HepG2 (cell line): ENCODE data around the gene ZNF584. TPM values are rescaled to one million over a fixed set of nuclear protein-coding genes. Genes with fewer than 3 reads are reported as not detected.

Experiments used
- ATAC-seq: fragments of 200-7000 bp; cut with Tn5 transposase; 3 replicates; pipeline ENCODE4 v1.9.1; 2020; ENCODE audit warnings: mild to moderate bottlenecking, moderate library complexity
- BruUV-seq: library from RNA; stranded (reverse); fragments of 400-500 nt; replicated peaks from 2 replicates; lab custom pipeline; 2021; lab: Mats Ljungman, UMichigan
- CTCF ChIA-PET: fragments of 300-600 bp; formaldehyde crosslinking; extraction: SDS; loops from one replicate; lab custom pipeline; 2021; ENCODE audit warnings: low total read pairs, inconsistent platforms, low intra/inter-chr PET ratio; lab: Yijun Ruan, JAX
- POLR2A ChIA-PET: fragments of 350-600 bp; sonication (Branson Sonifier 250); formaldehyde crosslinking; loops from one replicate; lab custom pipeline; 2020; ENCODE audit warnings: antibody characterized with exemption, inconsistent platforms; lab: Yijun Ruan, JAX
- DNase-seq: peaks from one replicate; pipeline ENCODE4 v3.0.0-alpha.2; 2015; ENCODE audit warnings: low spot score
- FAIRE-seq: peaks from 3 replicates; lab custom pipeline; 2011; peaks lifted over from hg19 to GRCh38; lab: Jason Lieb, UNC
- H2AFZ ChIP-seq: one replicate; pipeline ENCODE4 v1.6.1; 2011; ENCODE audit warnings: low read length, inconsistent platforms
- H3K27ac ChIP-seq: fragments of 300-600 bp; 3 replicates; pipeline ENCODE4 v1.8.0; 2011; ENCODE audit warnings: mixed run types, mild to moderate bottlenecking, mixed read lengths, low read length, inconsistent platforms; ENCODE audit not compliant: insufficient read depth; ENCODE audit errors: extremely low read length
- H3K27me3 ChIP-seq, 2 experiments: fragments of 200-600 bp in 1 of 2; 2 replicates in 1 of 2; 3 replicates in 1 of 2; pipeline versions ENCODE4 v1.6.0 to v1.8.0; 2011; ENCODE audit warnings: low read length in 2 of 2, mild to moderate bottlenecking in 2 of 2, moderate library complexity in 2 of 2, inconsistent platforms in 1 of 2; ENCODE audit not compliant: insufficient read depth in 2 of 2, control insufficient read depth in 1 of 2
- H3K36me3 ChIP-seq, 2 experiments: fragments of 200-600 bp in 1 of 2; replicated peaks in 1 of 2; 2 replicates in 1 of 2; 3 replicates in 1 of 2; pipeline versions ENCODE4 v1.5.1 to v1.8.0; 2011; ENCODE audit warnings: low read length in 2 of 2, inconsistent platforms in 1 of 2; ENCODE audit not compliant: insufficient read depth in 2 of 2, control insufficient read depth in 1 of 2
- H3K4me1 ChIP-seq: 2 replicates; pipeline ENCODE4 v1.5.1; 2012; ENCODE audit warnings: low read length, inconsistent platforms; ENCODE audit not compliant: insufficient read depth
- H3K4me2 ChIP-seq: 2 replicates; pipeline ENCODE4 v1.6.0; 2011; ENCODE audit warnings: low read depth, low read length, inconsistent platforms
- H3K4me3 ChIP-seq, 3 experiments: fragments of 200-600 bp in 1 of 3; sonication (generic), shearing (Covaris generic) in 1 of 3; replicated peaks in 1 of 3; 2 replicates each; pipeline ENCODE4 v1.5.1; 2011 to 2016; ENCODE audit warnings: low read length in 3 of 3, inconsistent platforms in 2 of 3, low read depth in 2 of 3, mild to moderate bottlenecking in 2 of 3, control low read depth in 1 of 3, mixed read lengths in 1 of 3; ENCODE audit not compliant: insufficient read depth in 1 of 3
- H3K79me2 ChIP-seq: one replicate; pipeline ENCODE4 v1.6.1; 2011; ENCODE audit warnings: low read length, inconsistent platforms; ENCODE audit not compliant: insufficient read depth
- H3K9ac ChIP-seq: 2 replicates; pipeline ENCODE4 v1.6.0; 2011; ENCODE audit warnings: mild to moderate bottlenecking, low read depth, low read length, inconsistent platforms; ENCODE audit not compliant: insufficient read depth
- H3K9me3 ChIP-seq: 2 replicates; pipeline ENCODE4 v1.5.1; 2012; ENCODE audit warnings: mild to moderate bottlenecking, low read length
- H4K20me1 ChIP-seq: 2 replicates; pipeline ENCODE4 v1.6.0; 2011; ENCODE audit warnings: inconsistent platforms, mild to moderate bottlenecking, low read length, moderate library complexity; ENCODE audit not compliant: insufficient read depth
- GTF2F1 ChIP-seq: fragments of 150-350 bp; IDR thresholded peaks from 2 replicates; pipeline ENCODE4 v1.6.1; 2014; ENCODE audit warnings: low read length
- JARID2 ChIP-seq: sonication (generic); formaldehyde crosslinking; IDR thresholded peaks from 2 replicates; pipeline ENCODE4 v1.8.1; 2023; ENCODE audit warnings: missing genetic modification reagents, inconsistent platforms; ENCODE audit not compliant: insufficient replicate concordance
- ZNF318 ChIP-seq: sonication (generic); formaldehyde crosslinking; IDR thresholded peaks from 2 replicates; pipeline ENCODE4 v1.4.0; 2020; ENCODE audit warnings: mild to moderate bottlenecking, missing genetic modification reagents
- ZNF576 ChIP-seq: sonication (generic); formaldehyde crosslinking; IDR thresholded peaks from 2 replicates; pipeline ENCODE4 v1.4.0; 2020; ENCODE audit warnings: mild to moderate bottlenecking, missing genetic modification reagents
- ZNF687 ChIP-seq: sonication (generic); formaldehyde crosslinking; IDR thresholded peaks from 2 replicates; pipeline ENCODE4 v1.5.1; 2020; ENCODE audit warnings: mild to moderate bottlenecking, missing genetic modification reagents, moderate library complexity
- ZNF703 ChIP-seq: sonication (generic); formaldehyde crosslinking; IDR thresholded peaks from 2 replicates; pipeline ENCODE4 v1.5.1; 2020; ENCODE audit warnings: missing genetic modification reagents, mild to moderate bottlenecking, moderate library complexity, borderline replicate concordance
- WGBS: methylation state at CpG from one replicate; pipeline ENCODE4 v1.1.6; 2017; ENCODE audit warnings: low lambda C conversion rate; 5-methylcytosine and 5-hydroxymethylcytosine counted together
- in situ Hi-C: cut with HindIII; loops from 2 replicates; pipeline ENCODE4 v1.10.0; 2017; ENCODE audit warnings: low pct_unique_long_range_greater_than_20kb; ENCODE audit not compliant: extremely low pct_ligation_motif_present
- intact Hi-C: fragments of 100-400 bp; cut with micrococcal nuclease; formaldehyde crosslinking; loops from one replicate; pipeline ENCODE4 v1.10.0; 2022; ENCODE audit not compliant: unreplicated experiment
- polyA plus RNA-seq, 8 experiments: library from polyadenylated mRNA; depleted of rRNA in 3 of 8; stranded (reverse) in 7 of 8; unstranded in 1 of 8; fragments of >200 nt; fragmentation: Illumina TruSeq in 4 of 8; extraction: Trizol in 4 of 8; gene quantifications; 2 replicates each; pipeline versions ENCODE4 v1.2.1 to v1.2.3, GENCODE V29; 2011 to 2016; ENCODE audit warnings: low read depth in 4 of 8, missing spikeins in 1 of 8, mixed read lengths in 1 of 8; ENCODE audit not compliant: insufficient read depth in 1 of 8
- total RNA-seq, 5 experiments: library from RNA; depleted of rRNA; stranded (reverse); fragments of >200 nt; fragmentation: Illumina TruSeq; extraction: Trizol; gene quantifications; 2 replicates each; pipeline ENCODE4 v1.2.3, GENCODE V29; 2016; ENCODE audit warnings: low read depth in 1 of 5

Gene ZNF584
- total and polyA plus RNA-seq, 2 of the 13 experiments (the other 11 are each of a cell fraction or from before 2014, with no cell fraction given): 2.4 to 7.0 TPM

- peak; percentile 11; the same call in 1 of the 2 replicates for TF ChIP-seq ZNF687
- peak; percentile 53; the same call in 1 of the 2 replicates for TF ChIP-seq ZNF576 (CRISPR knock-in tag)
- TF ChIP-seq, all 625 proteins: peak for 8
Measured at GRCh38 chr19:58385313-58385890, 23.0 kb upstream of the ZNF584 start (continued).

- Histone ChIP-seq H4K20me1 (peaks cover 29% of the 10 kb centered on the region), H3K36me3 (peaks cover 0 to 21% of the 10 kb centered on the region in 2 experiments; a peak in 3 of 5 replicates), H3K9ac (peak overlapping the region; percentile 97), H3K4me2 (peak overlapping the region; percentile 99), H3K27ac (peak overlapping the region; percentile 99), H3K27me3 (no peaks in the 10 kb centered on the region; a peak in 1 of 5 replicates), H3K4me3 (peak overlapping the region; percentile 76 to 98 (median 92)), H3K9me3 (no peaks in the 10 kb centered on the region), H2AFZ (no peak overlapping the region), H3K4me1 (peaks cover 52% of the 10 kb centered on the region), H3K79me2 (peaks cover 41% of the 10 kb centered on the region)
- POLR2A ChIA-PET: interaction anchor here (0.6 to 4.6 kb wide), 6 partner anchors 12 to 203 kb away, joined by 3 to 19 read pairs (median 3); partner anchors contain the start of genes ERVK3-1, ZNF274, ZNF497 and ZNF584
- 1% methylated on average over 14 of the region's 36 CpGs for WGBS
- peak; percentile 20 for ATAC-seq
- intact Hi-C loops: loop anchor here (2.0 to 5.0 kb wide), 2 partner anchors 15 to 204 kb away; partner anchors contain the start of gene ZNF274
- no TSS peak for BruUV-seq
- FAIRE-seq: no peak
- CTCF ChIA-PET: no interaction called here
- no peak for DNase-seq
- in situ Hi-C loops: no loop called here
- TF ChIP-seq GTF2F1 (no peak), ZNF703 (CRISPR knock-in tag) (no peak), JARID2 (peak; percentile 12), ZNF318 (peak; percentile 19; the same call in 1 of the 2 replicates)
Measured at GRCh38 chr19:58385891-58386575, 22.4 kb upstream of the ZNF584 start.
